Skeletal muscle satellite cell (primary cell): Measurements from ENCODE around the gene GMDS.

Experiments used
- H3K27me3 ChIP-seq: 2 replicates; pipeline ENCODE4 v1.7.0; 2013; ENCODE audit warnings: low read length; ENCODE audit not compliant: control insufficient read depth, insufficient read depth
- H3K36me3 ChIP-seq: 2 replicates; pipeline ENCODE4 v1.7.0; 2013; ENCODE audit warnings: mild to moderate bottlenecking, control low read depth, low read length; ENCODE audit not compliant: insufficient read depth
- H3K4me1 ChIP-seq: 2 replicates; pipeline ENCODE4 v1.7.0; 2013; ENCODE audit warnings: low read length; ENCODE audit not compliant: control insufficient read depth, insufficient read depth
- H3K4me2 ChIP-seq: 2 replicates; pipeline ENCODE4 v1.7.0; 2013; ENCODE audit warnings: mild to moderate bottlenecking, low read length
- H3K4me3 ChIP-seq: 2 replicates; pipeline ENCODE4 v1.7.0; 2013; ENCODE audit warnings: low read length
- H3K9ac ChIP-seq: 2 replicates; pipeline ENCODE4 v1.7.0; 2013; ENCODE audit warnings: mild to moderate bottlenecking, low read depth, low read length, moderate library complexity
- H3K9me3 ChIP-seq: replicated peaks from 2 replicates; pipeline ENCODE4 v1.7.0; 2013; ENCODE audit warnings: mild to moderate bottlenecking, control low read depth, low read length

The GMDS gene

GRCh38 chr6:1941534-1941933, 303.9 kb downstream of the GMDS start:
- H3K36me3 ChIP-seq, result no peaks in the 10 kb centered on the region
- no peaks in the 10 kb centered on the region for H3K9me3 ChIP-seq
- no peak overlapping the region for H3K4me2 ChIP-seq
- no peak overlapping the region for H3K4me3 ChIP-seq
- H3K9ac ChIP-seq, result no peak overlapping the region
- no peaks in the 10 kb centered on the region for H3K4me1 ChIP-seq
- H3K27me3 ChIP-seq, result no peaks in the 10 kb centered on the region

- Histone ChIP-seq H3K9ac (no peak overlapping the region), H3K36me3 (no peaks in the 10 kb centered on the region), H3K9me3 (no peaks in the 10 kb centered on the region), H3K4me3 (no peak overlapping the region), H3K4me2 (no peak overlapping the region), H3K4me1 (no peaks in the 10 kb centered on the region), H3K27me3 (no peaks in the 10 kb centered on the region)
Measured at GRCh38 chr6:1940381-1940780, 305.0 kb downstream of the GMDS start.

GRCh38 chr6:1933292-1933691, 312.1 kb downstream of the GMDS start:
- Histone ChIP-seq H3K4me3 (no peak overlapping the region), H3K27me3 (no peaks in the 10 kb centered on the region), H3K9me3 (no peaks in the 10 kb centered on the region), H3K9ac (no peak overlapping the region), H3K4me2 (no peak overlapping the region), H3K4me1 (no peaks in the 10 kb centered on the region), H3K36me3 (no peaks in the 10 kb centered on the region)

GRCh38 chr6:1931817-1932216, 313.6 kb downstream of the GMDS start:
- Histone ChIP-seq H3K27me3 (no peaks in the 10 kb centered on the region), H3K36me3 (no peaks in the 10 kb centered on the region), H3K9me3 (no peaks in the 10 kb centered on the region), H3K9ac (no peak overlapping the region), H3K4me3 (no peak overlapping the region), H3K4me1 (no peaks in the 10 kb centered on the region), H3K4me2 (no peak overlapping the region)

- Histone ChIP-seq H3K4me1 (no peaks in the 10 kb centered on the region), H3K4me3 (no peak overlapping the region), H3K4me2 (no peak overlapping the region), H3K9ac (no peak overlapping the region), H3K36me3 (no peaks in the 10 kb centered on the region), H3K27me3 (no peaks in the 10 kb centered on the region), H3K9me3 (no peaks in the 10 kb centered on the region)
Measured at GRCh38 chr6:1930356-1930755, 315.0 kb downstream of the GMDS start.

- no peaks in the 10 kb centered on the region for H3K9me3 ChIP-seq
- H3K36me3 ChIP-seq, result no peaks in the 10 kb centered on the region
- no peak overlapping the region for H3K4me3 ChIP-seq
- no peak overlapping the region for H3K9ac ChIP-seq
- H3K4me2 ChIP-seq, result no peak overlapping the region
- H3K4me1 ChIP-seq, result no peaks in the 10 kb centered on the region
- no peaks in the 10 kb centered on the region for H3K27me3 ChIP-seq
Measured at GRCh38 chr6:1929931-1930330, 315.5 kb downstream of the GMDS start.

- Histone ChIP-seq H3K4me1 (no peaks in the 10 kb centered on the region), H3K36me3 (no peaks in the 10 kb centered on the region), H3K4me3 (no peak overlapping the region), H3K9ac (no peak overlapping the region), H3K9me3 (no peaks in the 10 kb centered on the region), H3K4me2 (no peak overlapping the region), H3K27me3 (no peaks in the 10 kb centered on the region)
Measured at GRCh38 chr6:1925743-1926430, 319.5 kb downstream of the GMDS start.

GRCh38 chr6:1923449-1923848, 322.0 kb downstream of the GMDS start:
- H3K9ac ChIP-seq, result no peak overlapping the region
- H3K4me3 ChIP-seq, result no peak overlapping the region
- H3K4me2 ChIP-seq, result no peak overlapping the region
- no peaks in the 10 kb centered on the region for H3K4me1 ChIP-seq
- H3K36me3 ChIP-seq, result no peaks in the 10 kb centered on the region
- H3K27me3 ChIP-seq, result no peaks in the 10 kb centered on the region
- no peaks in the 10 kb centered on the region for H3K9me3 ChIP-seq

GRCh38 chr6:1917626-1918371, 327.6 kb downstream of the GMDS start:
- Histone ChIP-seq H3K36me3 (no peaks in the 10 kb centered on the region), H3K4me1 (peaks cover 24% of the 10 kb centered on the region), H3K4me2 (peak overlapping the region; percentile 18), H3K27me3 (no peaks in the 10 kb centered on the region), H3K4me3 (no peak overlapping the region), H3K9me3 (no peaks in the 10 kb centered on the region), H3K9ac (peak overlapping the region; percentile 43)

- Histone ChIP-seq H3K4me2 (no peak overlapping the region), H3K27me3 (no peaks in the 10 kb centered on the region), H3K9ac (peak overlapping the region; percentile 1), H3K9me3 (no peaks in the 10 kb centered on the region), H3K36me3 (no peaks in the 10 kb centered on the region), H3K4me1 (peaks cover 26% of the 10 kb centered on the region), H3K4me3 (no peak overlapping the region)
Measured at GRCh38 chr6:1916334-1917070, 328.9 kb downstream of the GMDS start.

- H3K36me3 ChIP-seq, result no peaks in the 10 kb centered on the region
- H3K4me1 ChIP-seq, result peaks cover 39% of the 10 kb centered on the region
- H3K9ac ChIP-seq, result no peak overlapping the region
- no peaks in the 10 kb centered on the region for H3K9me3 ChIP-seq
- H3K27me3 ChIP-seq, result no peaks in the 10 kb centered on the region
- no peak overlapping the region for H3K4me2 ChIP-seq
- no peak overlapping the region for H3K4me3 ChIP-seq
Measured at GRCh38 chr6:1915226-1915625, 330.2 kb downstream of the GMDS start.
